CD8-positive, alpha-beta memory T cell (primary cell): ENCODE data around the gene MED16. TPM values are rescaled to one million over a fixed set of nuclear protein-coding genes. Genes with fewer than 3 reads are reported as not detected.
"Not testable (repeated sequence)": the region's sequence is repeated elsewhere in the genome, so short reads cannot be mapped to it uniquely, and the experiment has no call there.

ENCODE experiments used
- CTCF ChIA-PET: fragments of 350-600 bp; sonication (Branson Sonifier 250); formaldehyde crosslinking; loops from one replicate; lab custom pipeline; 2021; ENCODE audit warnings: antibody characterized with exemption; lab: Charles Lee
- POLR2A ChIA-PET: fragments of 350-600 bp; sonication (Branson Sonifier 250); formaldehyde crosslinking; loops from one replicate; lab custom pipeline; 2021; ENCODE audit warnings: antibody characterized with exemption; lab: Charles Lee
- DNase-seq, 5 donors: peaks; one replicate each; pipeline versions ENCODE4 v3.0.0 to v3.0.0-alpha.2; 2020 to 2022; ENCODE audit warnings: mixed read lengths in 1 of 5
- H3K27ac ChIP-seq: one replicate; pipeline ENCODE4 v1.7.0; 2013; ENCODE audit warnings: low read depth, mild to moderate bottlenecking, low read length, moderate library complexity
- H3K27me3 ChIP-seq: 2 replicates; pipeline ENCODE4 v1.7.0; 2013; ENCODE audit warnings: low read length, mild to moderate bottlenecking; ENCODE audit not compliant: insufficient read depth, poor library complexity, severe bottlenecking
- H3K36me3 ChIP-seq: 2 replicates; pipeline ENCODE4 v1.7.0; 2013; ENCODE audit warnings: mild to moderate bottlenecking, low read length, moderate library complexity; ENCODE audit not compliant: insufficient read depth
- H3K4me1 ChIP-seq: 2 replicates; pipeline ENCODE4 v1.7.0; 2013; ENCODE audit warnings: mild to moderate bottlenecking, low read length, moderate library complexity; ENCODE audit not compliant: insufficient read depth
- H3K4me3 ChIP-seq: 2 replicates; pipeline ENCODE4 v1.7.0; 2013; ENCODE audit warnings: mild to moderate bottlenecking, low read length
- H3K9me3 ChIP-seq: 2 replicates; pipeline ENCODE4 v1.7.0; 2013; ENCODE audit warnings: mild to moderate bottlenecking, low read length
- H3K27ac Mint-ChIP-seq, 8 donors: one replicate each; pipeline ENCODE4 v1.8.0; 2020 to 2021; ENCODE audit warnings: mixed read lengths in 8 of 8, mild to moderate bottlenecking in 6 of 8, inconsistent platforms in 3 of 8, moderate library complexity in 3 of 8
- H3K27me3 Mint-ChIP-seq, 2 donors: one replicate each; pipeline ENCODE4 v1.8.0; 2020 to 2021; ENCODE audit warnings: mixed read lengths in 2 of 2, mild to moderate bottlenecking in 1 of 2, moderate library complexity in 1 of 2
- H3K36me3 Mint-ChIP-seq, 3 donors: one replicate each; pipeline ENCODE4 v1.8.0; 2020 to 2021; ENCODE audit warnings: mixed read lengths in 3 of 3, inconsistent platforms in 1 of 3, mild to moderate bottlenecking in 1 of 3
- H3K4me1 Mint-ChIP-seq, 3 donors: one replicate each; pipeline ENCODE4 v1.8.0; 2020 to 2021; ENCODE audit warnings: mixed read lengths in 3 of 3, inconsistent platforms in 1 of 3, mild to moderate bottlenecking in 1 of 3
- H3K4me3 Mint-ChIP-seq, 7 donors: one replicate each; pipeline ENCODE4 v1.8.0; 2020 to 2021; ENCODE audit warnings: mixed read lengths in 7 of 7, mild to moderate bottlenecking in 6 of 7, moderate library complexity in 4 of 7, inconsistent platforms in 2 of 7
- H3K9me3 Mint-ChIP-seq, 5 donors: one replicate each; pipeline ENCODE4 v1.8.0; 2020 to 2022; ENCODE audit warnings: mixed read lengths in 5 of 5, mild to moderate bottlenecking in 3 of 5, moderate library complexity in 2 of 5, inconsistent platforms in 1 of 5
- polyA plus RNA-seq: library from polyadenylated mRNA; unstranded; fragments of 300-500 nt; fragmentation: Illumina TruSeq; gene quantifications from one replicate; pipeline ENCODE4 v1.2.3, GENCODE V29; 2021
- total RNA-seq, 2 experiments: library from RNA; stranded (reverse); gene quantifications; one replicate each; pipeline ENCODE4 v1.2.3, GENCODE V29; 2021

MED16 gene
- total and polyA plus RNA-seq, 3 experiments from 2014 or later, result 57.4 to 109 (median 59.4) TPM

DNA sequence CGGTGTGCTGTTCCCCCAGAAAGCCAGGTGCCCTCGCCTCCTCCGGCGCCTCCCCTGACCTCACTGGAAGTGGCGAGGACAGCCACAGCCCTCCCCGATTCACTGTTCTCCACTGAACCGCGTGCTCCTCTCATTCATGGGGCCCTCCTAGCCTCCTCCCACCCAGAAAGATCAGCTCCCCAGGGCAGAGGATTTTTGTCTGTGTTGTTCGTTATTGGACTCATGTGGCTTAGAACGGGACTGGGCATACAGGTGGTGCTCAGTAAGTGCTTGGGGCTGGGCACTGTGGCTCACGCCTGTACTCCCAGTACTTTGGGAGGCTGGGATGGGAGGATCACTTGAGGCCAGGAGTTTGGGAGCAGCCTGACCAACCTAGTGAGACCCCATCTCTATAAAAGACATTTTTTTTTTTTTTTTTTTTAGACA is 48.4 kb downstream of the MED16 start:
- DNase-seq, result no peak
- peak overlapping the region in 2 of 7 donors; percentile 40 to 41 for H3K4me3 Mint-ChIP-seq
- peaks cover 33 to 48% of the 10 kb centered on the region in 2 donors for H3K27me3 Mint-ChIP-seq
- H3K36me3 ChIP-seq, result no peaks in the 10 kb centered on the region
- no peaks in the 10 kb centered on the region for H3K9me3 ChIP-seq
- peak overlapping the region in 2 of 8 donors; percentile 21 to 47 for H3K27ac Mint-ChIP-seq
- ChIA-PET CTCF (no interaction called here), POLR2A (no interaction called here)
- peaks cover 0 to 3% (median 0%) of the 10 kb centered on the region in 5 donors for H3K9me3 Mint-ChIP-seq
- no peak overlapping the region for H3K4me3 ChIP-seq
- no peaks in the 10 kb centered on the region for H3K4me1 ChIP-seq
- no peaks in the 10 kb centered on the region for H3K36me3 Mint-ChIP-seq
- H3K27me3 ChIP-seq, result peaks cover 7% of the 10 kb centered on the region
- H3K4me1 Mint-ChIP-seq, result peaks cover 0 to 10% (median 3%) of the 10 kb centered on the region in 3 donors
- no peak overlapping the region for H3K27ac ChIP-seq

DNA sequence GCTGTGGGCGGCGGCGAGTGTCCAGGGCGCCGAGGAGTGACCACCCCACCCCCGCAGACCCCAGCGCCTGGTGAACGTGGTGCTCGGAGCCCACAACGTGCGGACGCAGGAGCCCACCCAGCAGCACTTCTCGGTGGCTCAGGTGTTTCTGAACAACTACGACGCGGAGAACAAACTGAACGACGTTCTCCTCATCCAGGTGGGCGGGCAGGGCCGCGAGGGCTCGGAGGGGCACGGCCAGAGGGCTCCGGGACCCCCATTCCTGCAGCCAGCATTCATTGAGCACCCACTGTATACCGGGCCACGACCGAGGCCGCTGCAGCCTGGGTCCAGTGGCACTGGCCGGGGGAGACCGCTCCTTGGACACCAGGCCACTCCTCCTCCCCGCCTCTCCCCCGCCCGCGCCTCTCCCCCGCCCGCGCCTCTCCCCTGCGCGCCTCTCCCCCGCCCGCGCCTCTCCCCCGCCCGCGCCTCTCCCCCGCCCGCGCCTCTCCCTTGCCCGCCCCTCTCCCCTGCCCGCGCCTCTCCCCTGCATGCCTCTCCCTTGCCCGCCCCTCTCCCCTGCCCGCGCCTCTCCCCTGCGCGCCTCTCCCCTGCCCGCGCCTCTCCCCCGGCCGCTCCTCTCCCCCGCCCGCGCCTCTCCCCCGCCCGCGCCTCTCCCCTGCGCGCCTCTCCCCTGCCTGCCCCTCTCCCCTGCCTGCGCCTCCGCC is 49.0 kb downstream of the MED16 start:
- no peaks in the 10 kb centered on the region for H3K4me1 ChIP-seq
- CTCF ChIA-PET, result no interaction called here
- H3K27me3 Mint-ChIP-seq, result peaks cover 28 to 45% of the 10 kb centered on the region in 2 donors
- peak overlapping the region in 1 of 7 donors; percentile 40 for H3K4me3 Mint-ChIP-seq
- peaks cover 0 to 10% (median 3%) of the 10 kb centered on the region in 3 donors for H3K4me1 Mint-ChIP-seq
- no peak overlapping the region for H3K4me3 ChIP-seq
- no peak for DNase-seq
- no peaks in the 10 kb centered on the region for H3K36me3 ChIP-seq
- H3K9me3 ChIP-seq, result no peaks in the 10 kb centered on the region
- H3K36me3 Mint-ChIP-seq, result no peaks in the 10 kb centered on the region
- H3K9me3 Mint-ChIP-seq, result peaks cover 0 to 3% (median 0%) of the 10 kb centered on the region in 5 donors
- H3K27me3 ChIP-seq, result peaks cover 7% of the 10 kb centered on the region
- H3K27ac Mint-ChIP-seq, result no peak overlapping the region
- POLR2A ChIA-PET, result no interaction called here
- peak overlapping the region; percentile 38 for H3K27ac ChIP-seq

DNA sequence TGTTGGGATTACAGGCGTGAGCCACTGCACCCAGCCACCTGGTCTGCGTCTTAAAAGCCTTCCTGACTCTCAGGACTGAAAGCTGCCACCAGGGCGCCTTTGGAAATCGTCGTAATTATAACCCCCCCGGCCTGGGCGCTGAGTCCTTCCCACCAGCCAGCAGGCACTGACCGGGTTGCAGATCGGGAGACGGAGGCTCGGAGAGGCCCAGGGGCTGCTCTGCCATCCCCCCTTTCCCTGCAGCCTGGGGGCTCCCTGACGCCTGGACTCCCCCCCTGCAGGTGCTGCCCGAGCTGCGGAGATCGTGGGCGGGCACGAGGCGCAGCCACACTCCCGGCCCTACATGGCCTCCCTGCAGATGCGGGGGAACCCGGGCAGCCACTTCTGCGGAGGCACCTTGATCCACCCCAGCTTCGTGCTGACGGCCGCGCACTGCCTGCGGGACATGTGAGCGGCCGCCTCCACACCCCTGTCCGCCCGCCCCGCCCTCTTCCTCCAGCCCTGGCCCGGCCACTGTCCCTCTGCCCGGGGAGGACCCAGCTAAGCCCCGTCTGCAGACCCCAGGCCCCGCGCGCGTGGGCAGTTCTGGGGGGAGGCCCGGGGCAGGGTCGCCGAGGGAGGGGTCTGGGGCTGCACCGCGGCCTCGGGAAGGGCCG is 49.7 kb downstream of the MED16 start:
- DNase-seq, result no peak
- CTCF ChIA-PET, result no interaction called here
- Histone ChIP-seq H3K27ac (peak overlapping the region; percentile 38), H3K4me1 (no peaks in the 10 kb centered on the region), H3K27me3 (peaks cover 2% of the 10 kb centered on the region), H3K9me3 (no peaks in the 10 kb centered on the region), H3K4me3 (no peak overlapping the region), H3K36me3 (no peaks in the 10 kb centered on the region)
- H3K9me3 Mint-ChIP-seq, result peaks cover 0 to 3% (median 0%) of the 10 kb centered on the region in 5 donors
- no peak overlapping the region for H3K27ac Mint-ChIP-seq
- peaks cover 24 to 42% of the 10 kb centered on the region in 2 donors for H3K27me3 Mint-ChIP-seq
- H3K36me3 Mint-ChIP-seq, result no peaks in the 10 kb centered on the region
- peaks cover 0 to 10% (median 3%) of the 10 kb centered on the region in 3 donors for H3K4me1 Mint-ChIP-seq
- POLR2A ChIA-PET, result interaction anchor here (0.6 to 0.7 kb wide), 2 partner anchors 612 to 1455 kb away, joined by 3 to 4 read pairs; no protein-coding TSS in a partner anchor
- H3K4me3 Mint-ChIP-seq, result peak overlapping the region in 1 of 7 donors; percentile 32

DNA sequence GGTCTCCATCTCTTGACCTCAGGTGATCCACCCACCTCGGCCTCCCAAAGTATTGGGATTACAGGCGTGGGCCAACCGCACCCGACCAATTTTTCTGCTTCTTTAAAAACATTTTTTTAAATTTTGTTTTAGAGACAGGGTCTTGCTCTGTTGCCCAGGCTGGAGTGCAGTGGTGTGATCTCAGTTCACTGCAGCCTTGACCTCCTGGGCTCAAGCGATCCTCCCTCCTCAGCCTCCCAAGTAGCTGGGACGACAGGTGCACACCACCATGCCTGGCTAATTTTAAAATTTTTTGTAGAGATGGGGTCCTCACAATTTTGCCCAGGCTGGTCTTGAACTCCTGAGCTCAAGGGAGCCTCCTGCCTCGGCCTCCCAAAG is 50.2 kb downstream of the MED16 start:
- Mint-ChIP-seq H3K27me3 (peaks cover 23 to 37% of the 10 kb centered on the region in 2 donors), H3K27ac (peak overlapping the region in 1 of 8 donors; percentile 26)
- H3K36me3 ChIP-seq, DNase-seq, CTCF ChIA-PET, H3K27me3 ChIP-seq, H3K4me1 ChIP-seq, H3K27ac ChIP-seq, H3K36me3 Mint-ChIP-seq, H3K9me3 Mint-ChIP-seq, H3K4me3 ChIP-seq, H3K9me3 ChIP-seq, H3K4me3 Mint-ChIP-seq, H3K4me1 Mint-ChIP-seq: not testable (repeated sequence)
- POLR2A ChIA-PET, result interaction anchor here (0.6 to 0.7 kb wide), 2 partner anchors 613 to 1456 kb away, joined by 3 to 4 read pairs; no protein-coding TSS in a partner anchor

DNA sequence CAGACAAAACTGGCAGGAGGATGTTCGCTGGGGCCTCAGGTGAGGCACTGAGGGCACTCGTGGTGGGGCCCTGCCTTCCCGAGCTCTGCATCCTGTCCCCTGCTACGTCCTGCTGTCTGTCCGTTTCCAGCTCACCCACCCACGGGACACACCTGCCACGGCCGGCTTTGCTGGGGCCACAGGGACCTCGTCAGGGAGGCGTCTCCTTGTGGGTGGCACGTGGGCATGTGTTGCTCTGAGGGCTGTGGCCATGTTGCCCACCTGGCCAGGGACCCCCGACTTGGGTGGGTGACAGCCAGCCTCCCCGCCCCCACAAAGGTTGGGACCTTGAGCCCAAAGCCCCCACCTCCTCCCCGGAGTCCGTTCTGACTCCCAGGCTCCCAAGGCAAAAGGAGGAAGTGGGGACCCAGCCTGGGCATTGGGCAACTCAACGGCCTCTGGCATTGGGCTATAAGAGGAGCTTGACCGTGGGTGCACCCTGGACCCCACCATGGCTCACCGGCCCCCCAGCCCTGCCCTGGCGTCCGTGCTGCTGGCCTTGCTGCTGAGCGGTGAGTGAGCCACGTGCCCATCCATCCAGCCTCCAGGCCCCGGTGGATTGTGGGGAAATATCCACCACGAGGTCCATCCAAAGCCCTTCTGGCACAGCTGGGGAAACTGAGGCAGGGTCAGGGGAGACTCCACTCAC is 52.3 kb downstream of the MED16 start, which contains the start of gene PRTN3:
PRTN3 (plus strand) TSS at position 481 of the 688 bp plus-strand sequence; CDS start at position 491, 10 bp downstream.
- ChIA-PET CTCF (no interaction called here), POLR2A (interaction anchor here (0.6 kb wide), 1 partner anchor 43 kb away, joined by 3 read pairs; no protein-coding TSS in a partner anchor)
- no peak for DNase-seq
- Mint-ChIP-seq H3K9me3 (peaks cover 0 to 3% (median 0%) of the 10 kb centered on the region in 5 donors), H3K27me3 (peaks cover 20 to 35% of the 10 kb centered on the region in 2 donors), H3K4me1 (peaks cover 0 to 13% (median 5%) of the 10 kb centered on the region in 3 donors), H3K36me3 (no peaks in the 10 kb centered on the region), H3K27ac (no peak within 1 kb of the TSS), H3K4me3 (no peak within 1 kb of the TSS)
- H3K4me3 ChIP-seq, result no peak within 1 kb of the TSS
- H3K9me3 ChIP-seq, result no peaks in the 10 kb centered on the region
- H3K4me1 ChIP-seq, result no peaks in the 10 kb centered on the region
- no peaks in the 10 kb centered on the region for H3K27me3 ChIP-seq
- no peaks in the 10 kb centered on the region for H3K36me3 ChIP-seq
- H3K27ac ChIP-seq, result no peak within 1 kb of the TSS

DNA sequence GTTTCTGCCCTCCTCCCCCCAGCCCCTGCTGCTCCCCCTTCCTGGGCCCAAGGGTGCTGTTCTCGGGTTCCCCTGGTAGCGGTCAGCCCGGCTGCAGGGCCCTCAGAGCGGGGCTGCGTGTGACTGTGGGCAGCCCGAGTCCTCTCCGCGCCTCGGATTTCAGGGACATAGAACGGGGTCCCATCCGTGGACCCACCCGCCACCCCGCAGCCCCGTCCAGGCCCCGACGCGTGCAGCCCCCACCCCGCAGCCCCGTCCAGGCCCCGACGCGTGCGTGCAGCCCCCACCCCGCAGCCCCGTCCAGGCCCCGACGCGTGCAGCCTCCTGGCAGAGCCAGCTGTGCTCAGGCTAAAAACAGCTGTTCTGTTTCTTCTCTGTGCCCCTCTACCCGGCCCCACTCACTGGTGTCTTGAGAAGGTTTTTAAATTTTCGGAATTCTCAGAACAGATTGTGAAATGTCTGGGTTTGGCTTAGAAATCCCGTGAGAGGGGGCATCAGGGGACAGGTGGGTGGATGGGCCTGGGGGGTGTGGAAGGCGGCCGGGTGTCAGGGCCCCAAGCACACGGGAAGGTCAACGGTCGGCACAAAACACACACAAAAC is 57.7 kb downstream of the MED16 start:
- Histone ChIP-seq H3K4me1 (no peaks in the 10 kb centered on the region), H3K27ac (no peak overlapping the region), H3K36me3 (no peaks in the 10 kb centered on the region), H3K9me3 (no peaks in the 10 kb centered on the region), H3K4me3 (no peak overlapping the region), H3K27me3 (no peaks in the 10 kb centered on the region)
- Mint-ChIP-seq H3K4me1 (peaks cover 0 to 3% (median 3%) of the 10 kb centered on the region in 3 donors), H3K4me3 (no peak overlapping the region), H3K27me3 (peaks cover 8 to 18% of the 10 kb centered on the region in 2 donors), H3K27ac (peak overlapping the region in 1 of 8 donors; percentile 69), H3K36me3 (no peaks in the 10 kb centered on the region), H3K9me3 (no peaks in the 10 kb centered on the region)
- ChIA-PET POLR2A (no interaction called here), CTCF (no interaction called here)
- no peak for DNase-seq

DNA sequence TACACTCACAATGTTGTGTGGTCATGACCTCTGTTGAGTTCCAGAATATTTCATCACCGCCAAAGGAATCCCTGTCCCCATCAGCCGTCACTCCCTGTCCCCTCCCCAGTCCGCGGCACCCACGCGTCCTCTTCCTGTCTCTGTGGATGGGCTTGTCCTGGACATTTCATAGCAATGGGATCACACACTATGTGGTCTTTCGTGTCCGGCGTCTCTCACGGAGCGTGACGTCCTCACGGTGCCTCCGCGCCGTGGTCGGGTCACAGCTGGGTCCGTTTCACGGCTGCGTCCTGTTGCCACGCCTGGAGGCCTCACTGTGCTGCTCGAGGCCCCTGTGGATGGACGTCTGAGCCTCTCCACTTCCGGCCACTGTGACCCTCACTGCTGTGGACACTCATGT is 58.8 kb downstream of the MED16 start:
- POLR2A ChIA-PET, result no interaction called here
- no peak overlapping the region for H3K4me3 Mint-ChIP-seq
- peaks cover 0 to 3% (median 3%) of the 10 kb centered on the region in 3 donors for H3K4me1 Mint-ChIP-seq
- H3K9me3 ChIP-seq, result no peaks in the 10 kb centered on the region
- no peaks in the 10 kb centered on the region for H3K9me3 Mint-ChIP-seq
- CTCF ChIA-PET, result no interaction called here
- H3K27me3 ChIP-seq, result no peaks in the 10 kb centered on the region
- H3K4me1 ChIP-seq, result no peaks in the 10 kb centered on the region
- H3K27ac Mint-ChIP-seq, result no peak overlapping the region
- H3K27me3 Mint-ChIP-seq, result peaks cover 10 to 15% of the 10 kb centered on the region in 2 donors
- no peaks in the 10 kb centered on the region for H3K36me3 ChIP-seq
- H3K4me3 ChIP-seq, result no peak overlapping the region
- no peaks in the 10 kb centered on the region for H3K36me3 Mint-ChIP-seq
- H3K27ac ChIP-seq, result no peak overlapping the region
- no peak for DNase-seq
